Muscle layer of duodenum (tissue), 2 donors: Measurements from ENCODE around the gene PRMT7.

Source experiments
- H3K27ac ChIP-seq: one replicate; pipeline ENCODE4 v1.7.0; 2013; ENCODE audit warnings: mild to moderate bottlenecking, low read length
- H3K27me3 ChIP-seq: one replicate; pipeline ENCODE4 v1.7.0; 2013; ENCODE audit warnings: low read depth, mild to moderate bottlenecking, control low read depth, low read length
- H3K36me3 ChIP-seq, 2 donors: one replicate each; pipeline ENCODE4 v1.7.0; 2013; ENCODE audit warnings: low read length in 2 of 2, control low read depth in 1 of 2, mild to moderate bottlenecking in 1 of 2; ENCODE audit not compliant: insufficient read depth in 2 of 2, control insufficient read depth in 1 of 2
- H3K4me1 ChIP-seq, 2 donors: one replicate each; pipeline ENCODE4 v1.7.0; 2013; ENCODE audit warnings: low read length in 2 of 2, mild to moderate bottlenecking in 2 of 2, control low read depth in 1 of 2, moderate library complexity in 1 of 2; ENCODE audit not compliant: insufficient read depth in 2 of 2, control insufficient read depth in 1 of 2
- H3K4me3 ChIP-seq, 2 donors: one replicate each; pipeline ENCODE4 v1.7.0; 2013; ENCODE audit warnings: low read length in 2 of 2, low read depth in 1 of 2, mild to moderate bottlenecking in 1 of 2
- H3K9me3 ChIP-seq, 2 donors: one replicate each; pipeline ENCODE4 v1.7.0; 2013; ENCODE audit warnings: low read length in 2 of 2, control low read depth in 1 of 2, mild to moderate bottlenecking in 1 of 2; ENCODE audit not compliant: control insufficient read depth in 1 of 2
- donor health status: healthy.

The PRMT7 gene

DNA sequence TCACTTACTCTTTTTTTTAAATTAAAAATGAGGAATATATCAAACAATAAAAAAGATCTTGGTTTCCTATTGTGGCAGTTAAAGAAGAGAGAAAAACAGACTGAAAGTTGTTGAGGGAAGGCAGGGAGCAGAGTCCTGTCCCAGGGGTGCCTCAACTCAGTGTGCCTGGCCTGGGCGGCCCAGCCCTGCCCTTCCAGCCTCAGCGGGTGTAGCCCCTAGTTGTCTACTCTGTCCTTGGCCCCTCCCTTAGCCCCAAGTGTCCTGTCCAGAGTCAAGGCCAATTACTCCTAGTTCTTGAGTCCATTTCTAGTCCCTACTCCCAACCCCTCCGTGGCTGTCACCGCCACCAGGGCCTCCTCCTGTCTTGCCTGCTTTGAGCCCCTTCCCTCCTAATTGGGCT lies 85.0 kb downstream of the PRMT7 start:
- H3K4me1 ChIP-seq = no peaks in the 10 kb centered on the region
- H3K27me3 ChIP-seq = no peaks in the 10 kb centered on the region
- H3K27ac ChIP-seq = no peak overlapping the region
- no peaks in the 10 kb centered on the region for H3K9me3 ChIP-seq
- H3K4me3 ChIP-seq = no peak overlapping the region
- no peaks in the 10 kb centered on the region for H3K36me3 ChIP-seq

DNA sequence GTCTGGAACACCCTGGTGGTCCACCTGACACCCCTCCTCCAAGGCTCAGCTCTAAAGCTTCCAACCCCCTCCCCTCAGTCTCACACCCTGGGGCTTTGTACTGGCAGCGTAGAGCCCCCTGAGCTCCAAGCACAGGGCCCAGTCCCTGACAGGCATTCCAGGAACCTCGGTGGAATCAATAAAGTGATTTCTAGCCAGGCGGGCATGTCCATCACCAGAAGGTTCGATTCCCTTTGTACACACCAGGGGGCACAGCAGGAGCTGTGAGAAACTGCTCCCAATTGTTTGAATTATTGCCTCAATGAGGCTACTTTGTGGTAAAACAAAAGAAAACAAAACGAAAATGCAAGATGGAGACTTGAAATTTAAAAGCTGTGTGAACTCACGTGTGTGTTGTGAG lies 85.7 kb downstream of the PRMT7 start:
- Histone ChIP-seq H3K27me3 (no peaks in the 10 kb centered on the region), H3K4me1 (no peaks in the 10 kb centered on the region), H3K9me3 (no peaks in the 10 kb centered on the region), H3K4me3 (no peak overlapping the region), H3K36me3 (no peaks in the 10 kb centered on the region), H3K27ac (no peak overlapping the region)

DNA sequence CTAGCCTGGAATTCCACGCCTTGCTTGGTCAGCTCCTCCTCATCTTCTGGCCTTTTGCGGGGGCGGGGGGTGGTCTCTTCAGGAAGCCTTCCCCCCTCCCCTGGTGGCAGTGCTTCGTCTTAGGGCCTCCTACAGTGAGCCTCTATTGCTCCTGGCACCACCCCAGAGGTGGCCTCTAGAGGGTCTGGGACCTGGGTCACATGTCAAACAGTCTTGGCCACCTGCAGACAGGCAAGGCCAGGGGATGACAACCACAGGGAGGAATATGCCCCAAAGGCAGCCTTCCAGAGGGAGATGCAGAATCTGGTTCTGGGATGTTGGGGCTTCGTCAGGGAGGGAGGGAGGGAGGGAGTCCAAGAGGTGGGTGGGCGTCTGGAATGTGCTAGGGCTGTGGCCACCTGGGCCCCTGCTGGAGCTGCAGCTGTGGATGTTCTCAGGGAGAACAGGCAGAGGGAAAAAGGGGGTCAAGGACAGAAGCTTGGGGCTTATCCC lies 86.9 kb downstream of the PRMT7 start:
- Histone ChIP-seq H3K4me3 (no peak overlapping the region), H3K36me3 (no peaks in the 10 kb centered on the region), H3K9me3 (no peaks in the 10 kb centered on the region), H3K4me1 (no peaks in the 10 kb centered on the region), H3K27ac (no peak overlapping the region), H3K27me3 (no peaks in the 10 kb centered on the region)

DNA sequence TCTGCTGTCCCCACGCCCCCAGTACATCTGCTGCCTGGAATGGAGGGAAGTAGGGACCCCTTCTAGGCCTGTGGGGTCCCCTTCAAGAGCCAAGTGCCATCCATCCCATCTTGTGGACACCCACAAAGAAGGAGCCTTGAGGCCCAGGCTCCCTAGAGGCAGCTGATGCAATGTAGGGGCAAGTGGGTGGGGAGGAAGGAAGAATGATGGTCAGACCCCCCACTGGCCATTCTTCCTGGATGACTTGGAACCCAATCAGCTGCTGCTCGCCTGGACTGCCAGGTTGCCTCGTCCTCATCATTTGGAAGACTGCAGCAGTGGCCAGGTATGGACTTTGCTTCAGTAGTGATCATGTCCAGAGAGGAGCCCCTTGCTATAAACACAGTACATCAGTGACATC lies 88.6 kb downstream of the PRMT7 start:
- Histone ChIP-seq H3K27ac (no peak overlapping the region), H3K36me3 (no peaks in the 10 kb centered on the region), H3K27me3 (no peaks in the 10 kb centered on the region), H3K4me3 (no peak overlapping the region), H3K4me1 (no peaks in the 10 kb centered on the region), H3K9me3 (no peaks in the 10 kb centered on the region)

DNA sequence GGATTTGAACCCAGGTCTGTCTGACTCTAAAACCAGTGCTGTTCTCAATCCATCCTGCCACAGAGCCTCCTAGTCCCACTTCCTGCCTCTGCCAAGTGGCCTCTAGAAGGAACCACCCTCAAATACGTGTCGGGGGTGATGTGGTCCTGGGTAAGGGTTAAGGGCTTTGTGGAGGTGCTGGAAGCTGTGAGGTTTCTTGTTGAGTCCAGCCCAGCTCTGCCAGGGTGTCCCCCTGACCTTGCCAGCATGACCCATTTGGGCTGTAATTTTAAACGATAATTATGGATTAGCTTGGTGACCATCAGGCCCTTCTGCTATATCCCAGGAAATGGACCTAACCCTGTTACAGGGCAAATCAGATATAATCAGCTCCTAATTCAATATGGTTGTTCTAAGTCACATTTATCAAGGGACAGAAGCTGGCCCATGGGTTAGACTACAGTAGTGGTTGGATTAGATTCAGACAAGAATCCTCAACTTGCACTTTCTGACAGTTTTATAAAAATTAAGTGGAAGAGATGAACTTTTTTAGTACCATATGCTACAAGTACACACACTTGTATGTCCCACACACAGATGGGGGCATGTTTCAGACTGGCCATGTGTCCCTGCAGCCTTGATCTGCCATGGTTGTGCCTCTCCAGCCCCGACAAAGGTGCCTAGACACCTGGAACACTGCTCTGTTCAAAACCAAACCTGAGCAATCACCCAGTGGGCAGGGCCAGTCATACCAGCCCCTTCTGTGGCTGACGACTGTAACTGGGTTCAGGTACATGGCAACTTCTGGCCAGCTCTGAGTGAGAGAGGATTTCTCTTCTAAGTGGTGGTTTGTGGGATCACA lies 89.5 kb downstream of the PRMT7 start:
- no peaks in the 10 kb centered on the region for H3K36me3 ChIP-seq
- no peak overlapping the region for H3K27ac ChIP-seq
- H3K4me1 ChIP-seq = no peaks in the 10 kb centered on the region
- no peaks in the 10 kb centered on the region for H3K27me3 ChIP-seq
- H3K4me3 ChIP-seq = no peak overlapping the region
- H3K9me3 ChIP-seq = no peaks in the 10 kb centered on the region

DNA sequence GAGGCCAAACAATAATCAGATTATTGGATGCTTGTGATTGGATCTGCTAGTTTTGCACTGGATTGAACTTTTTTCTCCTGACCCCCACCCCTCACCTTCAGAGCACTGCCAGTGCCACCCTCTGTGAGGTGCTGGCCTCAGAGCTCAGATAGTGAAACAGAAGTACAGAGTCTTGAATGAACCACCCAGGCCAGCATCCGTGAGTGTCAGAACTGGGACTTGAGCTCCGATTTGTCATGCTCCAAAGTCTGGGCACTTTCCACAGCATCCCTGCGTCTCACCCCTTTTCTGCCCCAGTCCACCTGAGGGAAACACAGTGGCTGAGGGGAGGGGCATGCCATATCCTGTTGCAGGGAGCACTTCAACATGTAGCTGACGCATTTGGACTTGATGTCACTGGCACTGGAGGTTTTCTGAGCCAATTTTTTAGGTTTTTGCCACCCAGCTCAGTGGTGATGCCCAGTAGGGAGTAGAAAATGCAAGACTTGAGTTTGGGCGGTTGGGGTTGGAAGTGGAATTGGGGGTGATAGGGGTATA lies 90.2 kb downstream of the PRMT7 start:
- H3K27me3 ChIP-seq = no peaks in the 10 kb centered on the region
- H3K9me3 ChIP-seq = no peaks in the 10 kb centered on the region
- H3K27ac ChIP-seq = no peak overlapping the region
- no peaks in the 10 kb centered on the region for H3K36me3 ChIP-seq
- no peak overlapping the region for H3K4me3 ChIP-seq
- H3K4me1 ChIP-seq = no peaks in the 10 kb centered on the region

DNA sequence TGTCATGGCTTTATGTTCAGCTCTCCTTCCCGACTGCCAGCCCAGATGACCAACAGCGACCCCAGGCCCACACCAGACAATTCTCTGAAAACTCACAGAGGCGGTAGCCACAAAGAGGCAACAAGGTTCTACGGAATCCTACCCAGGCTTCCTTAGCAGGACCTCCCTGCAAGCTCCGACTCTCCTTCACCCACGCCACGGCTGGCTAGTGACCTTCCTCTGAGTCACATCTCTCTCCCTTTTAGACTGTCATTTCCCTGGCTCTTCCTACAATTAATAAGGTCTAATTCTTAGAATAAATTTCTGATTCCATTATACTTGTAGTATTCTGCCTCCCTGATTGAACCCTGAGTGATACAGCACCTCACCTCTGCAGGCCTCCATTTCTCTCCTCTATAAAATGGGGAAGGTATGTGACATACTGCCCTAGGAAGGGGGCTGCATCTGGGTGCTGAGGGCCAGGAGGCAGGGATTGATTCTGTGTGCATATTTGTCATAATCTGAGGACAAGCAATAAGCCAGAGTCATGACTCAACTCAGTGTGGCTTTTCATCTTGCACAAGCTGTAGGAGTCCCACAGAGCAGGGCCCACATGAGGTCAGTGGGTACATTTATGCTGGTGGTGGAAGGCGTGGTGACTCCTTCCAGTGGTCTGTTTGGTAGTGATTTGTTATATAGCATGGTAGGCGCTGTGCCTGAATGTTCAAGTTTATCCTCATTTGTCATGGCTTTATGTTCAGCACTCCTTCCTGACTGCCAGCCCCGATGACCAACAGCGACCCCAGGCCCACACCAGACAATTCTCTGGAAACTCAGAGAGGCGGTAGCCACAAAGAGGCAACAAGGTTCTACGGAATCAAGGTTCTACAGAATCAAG lies 91.3 kb downstream of the PRMT7 start:
- H3K36me3 ChIP-seq = no peaks in the 10 kb centered on the region
- H3K4me3 ChIP-seq = no peak overlapping the region
- H3K4me1 ChIP-seq = no peaks in the 10 kb centered on the region
- H3K27ac ChIP-seq = no peak overlapping the region
- no peaks in the 10 kb centered on the region for H3K27me3 ChIP-seq
- H3K9me3 ChIP-seq = no peaks in the 10 kb centered on the region

DNA sequence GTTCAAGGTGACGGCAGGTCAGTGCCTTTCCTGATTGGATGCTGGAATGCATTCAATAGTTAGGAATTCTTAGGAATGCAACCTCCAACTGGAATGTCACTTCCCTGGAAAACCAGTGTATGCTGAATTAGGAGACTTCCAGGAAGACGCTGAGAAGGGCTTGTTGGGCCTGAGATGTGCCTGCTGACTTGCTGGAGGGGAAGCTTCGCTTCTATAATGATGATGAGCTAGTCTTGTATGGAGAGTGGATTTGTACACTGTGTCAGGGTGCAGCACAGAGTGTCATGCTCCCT lies 91.9 kb downstream of the PRMT7 start:
- Histone ChIP-seq H3K4me3 (no peak overlapping the region), H3K27ac (no peak overlapping the region), H3K9me3 (no peaks in the 10 kb centered on the region), H3K27me3 (no peaks in the 10 kb centered on the region), H3K4me1 (no peaks in the 10 kb centered on the region), H3K36me3 (no peaks in the 10 kb centered on the region)

DNA sequence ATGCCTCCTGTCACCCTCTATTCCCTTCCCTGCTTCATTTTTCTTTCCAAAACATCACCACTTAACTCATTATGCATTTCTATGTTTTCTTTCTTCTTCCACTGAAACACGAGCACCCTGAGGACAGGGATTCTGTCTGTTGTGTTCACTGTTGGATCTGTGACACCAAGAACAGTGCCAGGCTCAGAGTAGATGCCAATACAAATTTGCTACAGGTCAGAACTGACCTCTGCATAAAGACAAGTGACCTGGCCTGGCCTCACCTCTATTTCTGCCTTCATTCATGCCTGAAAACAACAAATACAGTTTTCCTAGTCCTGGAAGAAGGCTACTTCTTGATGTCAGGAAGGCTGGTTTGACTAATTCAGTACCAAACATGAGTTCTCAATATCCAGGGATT lies 92.4 kb downstream of the PRMT7 start:
- no peaks in the 10 kb centered on the region for H3K4me1 ChIP-seq
- no peak overlapping the region for H3K27ac ChIP-seq
- H3K36me3 ChIP-seq = no peaks in the 10 kb centered on the region
- no peaks in the 10 kb centered on the region for H3K9me3 ChIP-seq
- H3K27me3 ChIP-seq = no peaks in the 10 kb centered on the region
- no peak overlapping the region for H3K4me3 ChIP-seq

DNA sequence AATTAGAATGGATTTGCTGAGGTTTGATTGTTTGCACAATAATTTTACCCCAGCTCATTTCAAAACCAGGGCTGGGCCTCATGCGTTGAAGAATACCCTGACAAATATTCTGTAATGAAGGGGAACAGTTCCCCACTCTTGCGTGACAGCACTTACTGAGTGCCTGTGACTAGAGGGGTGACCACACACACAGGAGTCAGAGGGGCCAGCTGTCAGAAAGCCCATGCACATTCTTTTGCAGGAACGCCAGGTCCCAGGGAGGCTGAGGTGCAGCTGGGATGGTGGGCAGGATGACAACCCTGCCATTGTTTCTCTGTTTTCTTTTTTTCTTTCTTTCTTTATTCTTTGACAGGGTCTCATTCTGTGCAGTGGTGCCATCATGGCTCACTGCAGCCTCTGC lies 92.9 kb downstream of the PRMT7 start:
- Histone ChIP-seq H3K4me3 (no peak overlapping the region), H3K36me3 (no peaks in the 10 kb centered on the region), H3K27ac (no peak overlapping the region), H3K27me3 (no peaks in the 10 kb centered on the region), H3K9me3 (no peaks in the 10 kb centered on the region), H3K4me1 (no peaks in the 10 kb centered on the region)

DNA sequence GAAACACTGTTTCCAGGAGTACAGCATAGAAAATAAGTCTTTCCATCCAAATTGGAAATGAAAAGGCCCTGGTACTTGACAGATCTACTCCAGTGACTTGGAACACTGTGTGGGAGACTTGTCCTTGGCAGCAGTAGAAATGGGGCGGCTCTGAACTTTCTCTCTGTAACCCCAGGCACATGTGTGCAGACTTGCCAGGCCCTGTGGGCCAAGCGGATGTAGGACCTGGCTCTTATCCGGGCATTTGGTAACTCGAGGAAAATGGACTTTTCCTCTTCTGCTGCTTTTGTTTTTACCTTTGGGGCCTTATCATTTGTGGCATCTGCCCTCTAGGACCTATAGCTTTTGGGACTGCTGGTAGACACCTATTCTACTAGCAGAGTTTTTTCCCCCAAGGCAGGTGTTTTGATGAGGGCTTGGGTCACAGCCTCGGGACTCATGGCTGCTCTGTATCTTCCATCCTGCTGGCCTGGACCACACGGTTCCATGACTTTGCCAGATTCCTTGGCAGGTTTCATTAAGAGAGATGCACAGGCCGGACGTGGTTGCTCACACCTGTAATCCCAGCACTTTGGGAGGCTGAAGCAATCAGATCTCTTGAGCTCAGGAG lies 94.0 kb downstream of the PRMT7 start:
- H3K9me3 ChIP-seq = no peaks in the 10 kb centered on the region
- H3K4me1 ChIP-seq = no peaks in the 10 kb centered on the region
- H3K36me3 ChIP-seq = no peaks in the 10 kb centered on the region
- H3K4me3 ChIP-seq = no peak overlapping the region
- no peaks in the 10 kb centered on the region for H3K27me3 ChIP-seq
- H3K27ac ChIP-seq = no peak overlapping the region
